Stimulated activated CD4-positive, alpha-beta T cell treated with anti-CD3 and anti-CD28 coated beads, Interleukin-2, amount 100 ng/mL, for 48 hours (primary cell): ENCODE results near the gene CENPF.
"Not testable (repeated sequence)": the region's sequence is repeated elsewhere in the genome, so short reads cannot be mapped to it uniquely, and the experiment has no call there.

Experiments
- DNase-seq, 2 donors: peaks; one replicate each; pipeline ENCODE4 v3.0.0-alpha.2; 2020

Gene CENPF

GRCh38 chr1:214602764-214603657 is at the start of gene CENPF:
Gene CENPF (plus strand): TSS chr1:214603195. CDS start chr1:214613755, 10,560 bp downstream.
- peak; percentile 84 to 85 for DNase-seq

GRCh38 chr1:214557952-214558735 is 44.9 kb upstream of the CENPF start:
- no peak for DNase-seq

GRCh38 chr1:214563881-214564280 is 39.1 kb upstream of the CENPF start:
- no peak for DNase-seq

- no peak for DNase-seq
These were observed 37.7 kb upstream of the CENPF start for GRCh38 chr1:214565310-214565709.

- no peak for DNase-seq
These were observed 36.6 kb upstream of the CENPF start for GRCh38 chr1:214566158-214567104.

DNA sequence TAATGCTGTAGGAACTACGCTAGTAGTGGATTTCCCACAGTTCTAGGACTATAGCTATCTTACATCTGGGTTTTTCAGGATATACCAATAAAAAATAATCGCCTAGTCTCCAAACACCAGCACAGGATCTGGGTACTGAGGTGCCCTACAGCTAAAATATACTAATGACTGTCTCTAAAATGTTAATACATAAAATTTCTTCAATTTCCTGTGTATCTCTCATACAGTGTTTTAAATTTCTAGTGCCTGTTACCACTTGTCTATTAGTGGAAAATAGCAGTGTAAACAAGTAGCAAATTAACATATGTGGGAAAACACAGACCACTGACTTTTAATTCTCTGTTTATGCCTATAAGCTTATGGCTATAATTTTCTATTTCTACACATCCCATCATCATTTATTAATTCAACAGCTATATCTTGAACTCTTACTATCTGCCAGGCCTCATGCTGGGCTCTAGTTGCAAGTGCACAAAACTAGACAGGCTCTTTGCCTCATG is 35.5 kb upstream of the CENPF start:
- no peak for DNase-seq

DNA sequence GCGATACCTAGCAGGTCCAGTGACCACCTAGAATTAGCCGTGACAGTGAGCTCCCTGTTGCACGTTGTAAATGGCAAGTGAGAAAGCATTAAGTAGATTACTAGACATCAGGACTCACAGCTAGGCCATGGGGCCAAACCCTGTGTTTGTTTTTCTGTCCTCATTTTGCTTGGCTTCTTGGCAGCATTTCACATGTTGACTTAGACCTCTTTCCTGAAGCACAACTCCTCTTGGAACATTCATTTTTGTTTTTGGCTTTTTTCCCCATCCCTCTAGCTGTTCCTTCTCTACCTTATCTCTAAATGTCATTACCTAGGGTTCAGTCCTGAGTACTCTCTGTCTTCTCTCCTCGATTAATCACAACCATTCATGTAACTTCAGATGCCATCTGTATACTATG is 34.7 kb upstream of the CENPF start:
- no peak for DNase-seq

GRCh38 chr1:214569357-214570004 is 33.5 kb upstream of the CENPF start:
- no peak for DNase-seq

- DNase-seq: no peak
These were observed 32.6 kb upstream of the CENPF start for GRCh38 chr1:214570442-214570841.

- DNase-seq: no peak
These were observed 31.7 kb upstream of the CENPF start for GRCh38 chr1:214571281-214571680.

GRCh38 chr1:214573386-214574318 is 29.3 kb upstream of the CENPF start:
- DNase-seq: no peak

- no peak for DNase-seq
These were observed 28.2 kb upstream of the CENPF start for GRCh38 chr1:214574598-214575411.

GRCh38 chr1:214576120-214576519 is 26.9 kb upstream of the CENPF start:
- not testable (repeated sequence) for DNase-seq

- no peak for DNase-seq
These were observed 23.8 kb upstream of the CENPF start for GRCh38 chr1:214579183-214579582.

- no peak for DNase-seq
These were observed 21.2 kb upstream of the CENPF start for GRCh38 chr1:214581785-214582184.

DNA sequence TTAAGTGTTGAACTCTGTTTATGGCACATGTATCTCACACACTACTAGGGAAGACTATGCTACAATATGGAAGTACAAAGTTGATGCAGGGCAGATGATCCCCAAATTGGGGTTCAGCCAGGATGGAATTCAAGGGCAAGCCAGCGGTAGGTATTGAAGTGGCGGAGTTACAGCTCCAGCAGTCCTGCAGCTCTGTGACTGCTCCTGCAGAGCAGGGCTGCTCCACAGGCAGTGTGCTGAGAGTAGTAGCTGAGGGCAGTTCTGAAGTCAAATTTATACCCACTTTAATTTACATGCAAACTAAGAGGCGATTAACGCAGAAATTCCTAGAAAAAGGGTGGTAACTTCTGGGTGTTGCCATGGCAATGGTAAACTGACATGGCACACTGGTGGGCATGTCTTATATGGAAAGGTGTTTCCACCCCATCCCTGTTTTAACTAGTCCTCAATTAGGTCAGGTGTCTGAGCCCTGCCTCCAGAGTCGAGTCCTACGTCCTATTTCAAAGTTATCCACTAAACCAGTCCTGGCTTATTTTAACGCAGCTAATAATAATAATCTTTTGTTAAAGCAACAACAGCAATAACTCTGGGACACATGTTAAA is 20.6 kb upstream of the CENPF start:
- no peak for DNase-seq

DNA sequence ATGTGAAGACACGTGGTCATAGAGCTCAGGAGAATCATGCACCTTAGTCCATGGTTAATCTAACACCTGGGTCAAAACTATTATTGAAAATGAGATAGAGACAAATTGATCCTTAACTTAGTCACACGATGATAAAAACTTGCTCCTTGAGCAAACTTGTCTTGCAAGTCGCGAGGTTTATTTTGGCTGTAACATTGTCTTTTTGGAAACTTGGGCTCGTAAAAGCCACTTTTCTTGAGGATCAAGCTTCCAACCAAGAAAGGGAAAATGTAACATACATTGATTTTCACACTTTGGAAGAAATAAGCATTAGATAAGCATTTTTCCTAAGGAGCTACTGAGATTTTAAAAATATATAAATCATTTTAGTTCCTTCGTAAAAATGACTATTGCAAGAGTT is 19.9 kb upstream of the CENPF start:
- no peak for DNase-seq

GRCh38 chr1:214583824-214584554 is 19.0 kb upstream of the CENPF start:
- no peak for DNase-seq
